ENCODE measurements around the gene KLHDC4. TPM values are rescaled to one million over a fixed set of nuclear protein-coding genes. Genes with fewer than 3 reads are reported as not detected.

KLHDC4 gene
- total and polyA plus RNA-seq, 7 donors = 9.2 to 19.7 (median 14.7) TPM

- DNase-seq (no peak), ATAC-seq (no peak)
- no peak overlapping the region for H3K27ac ChIP-seq
- no peak overlapping the region for H3K4me3 ChIP-seq
- H3K27me3 ChIP-seq (ENCODE audit: insufficient read depth in 3 of 3, low read length in 2 of 3) = no peaks in the 10 kb centered on the region
- 91 to 94% (median 93%) methylated on average over 45 of the region's 45 CpGs for WGBS, 3 donors
- H3K9me3 ChIP-seq = no peaks in the 10 kb centered on the region
- H3K4me1 ChIP-seq = no peaks in the 10 kb centered on the region
- TF ChIP-seq CTCF (IDR thresholded peaks at IDR 0.05) = no peak
- intact Hi-C loops (cut with DNase I) = no loop called here
- peaks cover 5 to 72% of the 10 kb centered on the region in 2 donors for H3K36me3 ChIP-seq (ENCODE audit: insufficient read depth in 1 of 2, low read depth in 1 of 2)
These were observed 57.8 kb downstream of the KLHDC4 start for GRCh38 chr16:87707714-87708580.

GRCh38 chr16:87707097-87707496 lies 58.7 kb downstream of the KLHDC4 start:
- H3K36me3 ChIP-seq (ENCODE audit: insufficient read depth in 1 of 2, low read depth in 1 of 2) = peaks cover 5 to 70% of the 10 kb centered on the region in 2 donors
- 85 to 92% (median 89%) methylated on average over 17 of the region's 17 CpGs for WGBS, 3 donors
- H3K9me3 ChIP-seq = no peaks in the 10 kb centered on the region
- no peak overlapping the region for H3K4me3 ChIP-seq
- H3K27me3 ChIP-seq (ENCODE audit: insufficient read depth in 3 of 3, low read length in 2 of 3) = no peaks in the 10 kb centered on the region
- TF ChIP-seq CTCF (IDR thresholded peaks at IDR 0.05) = no peak
- H3K4me1 ChIP-seq = no peaks in the 10 kb centered on the region
- ATAC-seq (no peak), DNase-seq (no peak)
- intact Hi-C loops (cut with DNase I) = no loop called here
- H3K27ac ChIP-seq = no peak overlapping the region

GRCh38 chr16:87706278-87707000 lies 59.3 kb downstream of the KLHDC4 start:
- Histone ChIP-seq H3K36me3 (ENCODE audit: insufficient read depth in 1 of 2, low read depth in 1 of 2) (peaks cover 5 to 66% of the 10 kb centered on the region in 2 donors), H3K27ac (no peak overlapping the region), H3K4me3 (no peak overlapping the region), H3K9me3 (no peaks in the 10 kb centered on the region), H3K4me1 (no peaks in the 10 kb centered on the region), H3K27me3 (ENCODE audit: insufficient read depth in 3 of 3, low read length in 2 of 3) (no peaks in the 10 kb centered on the region)
- DNase-seq (no peak), ATAC-seq (peak in 1 of 4 donors; percentile 13)
- TF ChIP-seq CTCF (IDR thresholded peaks at IDR 0.05) = no peak
- intact Hi-C loops (cut with DNase I) = no loop called here
- 80 to 82% (median 81%) methylated on average over 28 of the region's 28 CpGs for WGBS, 3 donors

- ATAC-seq = no peak
- no peak for TF ChIP-seq CTCF (IDR thresholded peaks at IDR 0.05)
These were observed 60.0 kb downstream of the KLHDC4 start for GRCh38 chr16:87705771-87706277.

More at GRCh38 chr16:87705771-87706277, 60.0 kb downstream of the KLHDC4 start:
- Histone ChIP-seq H3K36me3 (ENCODE audit: insufficient read depth in 1 of 2, low read depth in 1 of 2) (peaks cover 5 to 60% of the 10 kb centered on the region in 2 donors), H3K9me3 (no peaks in the 10 kb centered on the region), H3K27me3 (ENCODE audit: insufficient read depth in 3 of 3, low read length in 2 of 3) (no peaks in the 10 kb centered on the region), H3K4me1 (no peaks in the 10 kb centered on the region), H3K27ac (no peak overlapping the region), H3K4me3 (no peak overlapping the region)
- no peak for DNase-seq
- 81 to 87% (median 85%) methylated on average over 26 to 31 of the region's 31 CpGs for WGBS, 3 donors
- intact Hi-C loops (cut with DNase I) = no loop called here

Data from psoas muscle (tissue), 8 donors.